HG03139 (cell line): ENCODE data around the gene GSG1L.

Source experiments
- ATAC-seq: cut with Tn5 transposase; IDR thresholded peaks from one replicate; pipeline ENCODE4 v1.9.1; 2021; ENCODE audit not compliant: unreplicated experiment

Gene GSG1L

DNA sequence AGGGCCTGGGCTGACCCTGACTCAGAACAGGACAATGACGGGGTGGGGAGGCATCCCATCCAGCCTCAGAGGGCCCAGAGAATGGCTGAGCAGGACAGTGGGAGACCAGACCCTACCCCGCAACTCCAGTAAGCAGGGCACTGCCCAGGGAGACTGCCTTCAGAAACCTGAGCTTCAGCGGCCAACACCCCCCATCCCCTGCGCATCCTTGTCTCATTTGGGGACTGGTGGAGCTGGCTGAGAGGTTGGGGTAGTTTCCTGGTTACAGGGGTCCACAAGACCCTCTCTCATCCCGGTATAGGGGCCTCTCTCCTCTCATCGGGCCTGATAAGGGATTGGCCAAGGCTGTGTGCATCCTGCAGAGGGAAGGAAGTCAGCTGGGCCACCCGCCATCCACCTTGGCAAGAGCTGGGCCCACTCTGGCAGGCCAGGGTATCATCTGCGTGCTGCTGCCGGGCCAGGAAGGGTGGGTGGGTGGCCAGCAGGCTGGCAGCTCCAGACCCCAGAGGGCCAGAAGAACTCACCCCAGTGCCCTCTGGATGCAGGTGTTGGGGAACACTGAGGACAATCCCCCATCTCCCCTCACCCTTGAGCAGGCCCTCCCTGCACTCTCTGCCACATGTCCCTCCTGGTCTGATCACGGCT lies 284.5 kb downstream of the GSG1L start:
- ATAC-seq, result no peak

DNA sequence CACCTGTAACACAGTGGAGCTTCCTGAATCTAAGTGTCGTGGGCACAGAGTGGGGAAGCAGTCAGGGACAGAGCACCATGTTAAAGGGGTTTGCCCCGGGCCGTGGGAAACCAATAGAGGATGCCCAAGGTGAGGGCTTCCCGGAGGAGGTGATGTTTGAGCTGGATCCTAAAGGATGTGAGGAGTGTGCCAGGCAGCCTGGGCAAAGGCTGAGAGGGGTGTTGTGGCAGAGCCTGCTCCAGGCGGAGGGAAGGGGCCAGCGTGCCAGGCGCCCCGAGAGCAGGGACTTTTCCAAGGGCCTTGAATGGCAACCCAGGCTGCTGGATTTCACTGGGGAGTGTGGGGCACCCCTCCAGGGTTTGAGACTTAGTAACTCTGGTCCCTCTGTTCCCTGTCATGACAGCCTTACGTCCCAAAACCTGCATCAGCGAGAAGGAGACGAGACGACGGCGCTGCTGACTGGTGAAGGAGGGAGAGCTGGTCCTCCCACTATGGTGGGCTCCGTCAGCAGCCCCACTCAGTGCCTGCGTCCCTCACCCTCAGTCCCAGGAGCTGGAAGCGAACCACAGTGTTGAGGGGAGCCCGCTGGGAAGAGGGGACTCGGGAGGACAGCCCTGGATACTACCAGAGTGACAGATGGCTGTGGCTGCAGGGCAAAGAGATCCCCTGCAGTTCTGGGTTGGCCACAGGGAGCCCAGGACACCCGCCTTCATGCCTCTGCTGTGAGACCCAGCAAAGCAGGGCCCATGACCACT lies 285.2 kb downstream of the GSG1L start:
- ATAC-seq, result no peak

DNA sequence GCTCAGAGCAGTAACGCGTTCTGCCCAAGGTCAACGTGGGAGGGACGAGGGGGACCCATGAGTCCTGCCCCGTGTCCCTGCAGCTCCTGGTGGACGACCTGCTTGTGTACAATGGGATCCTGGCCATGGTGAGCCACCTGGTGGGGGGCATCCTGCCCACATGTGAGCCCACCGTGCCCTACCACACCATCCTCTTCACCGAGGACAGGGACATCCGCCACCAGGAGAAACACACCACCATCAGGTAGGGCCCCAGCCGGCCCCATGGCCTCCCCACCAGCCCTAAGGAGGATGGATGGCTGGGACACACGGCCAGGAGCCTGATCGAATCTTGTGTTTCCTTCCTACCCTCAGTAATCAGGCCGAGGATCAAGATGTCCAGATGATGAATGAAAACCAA lies 286.0 kb downstream of the GSG1L start:
- ATAC-seq, result no peak

DNA sequence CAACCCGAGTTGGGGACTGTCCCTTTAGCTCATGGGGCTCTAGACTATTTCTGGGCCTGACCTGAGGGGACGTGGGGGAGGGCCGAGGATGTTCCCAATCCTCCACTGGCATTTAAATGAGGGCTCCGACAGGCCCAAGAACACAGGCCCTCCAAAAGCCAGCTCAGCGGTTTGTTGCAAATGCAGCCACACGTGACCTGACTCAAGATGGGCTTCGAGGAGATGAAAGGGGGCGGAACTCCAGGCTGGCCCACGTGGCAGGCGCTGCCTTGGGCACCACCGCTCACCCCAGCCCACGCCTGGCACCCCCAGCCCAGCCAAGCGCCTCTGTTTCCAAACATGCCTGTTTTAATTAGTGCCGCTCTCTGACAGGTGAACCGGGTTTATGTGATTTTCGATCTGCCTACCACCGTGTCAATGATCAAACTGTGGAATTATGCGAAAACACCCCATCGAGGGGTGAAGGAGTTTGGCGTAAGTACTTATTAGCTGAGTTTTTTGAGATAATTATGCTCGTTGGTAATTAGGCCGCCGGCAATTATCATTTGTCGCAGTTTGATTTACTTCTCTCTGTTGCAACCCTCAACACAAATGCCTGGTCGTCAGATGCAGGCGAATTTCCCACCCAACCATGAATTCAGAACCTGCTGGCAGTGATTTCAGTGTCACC lies 286.8 kb downstream of the GSG1L start:
- ATAC-seq, result no peak

DNA sequence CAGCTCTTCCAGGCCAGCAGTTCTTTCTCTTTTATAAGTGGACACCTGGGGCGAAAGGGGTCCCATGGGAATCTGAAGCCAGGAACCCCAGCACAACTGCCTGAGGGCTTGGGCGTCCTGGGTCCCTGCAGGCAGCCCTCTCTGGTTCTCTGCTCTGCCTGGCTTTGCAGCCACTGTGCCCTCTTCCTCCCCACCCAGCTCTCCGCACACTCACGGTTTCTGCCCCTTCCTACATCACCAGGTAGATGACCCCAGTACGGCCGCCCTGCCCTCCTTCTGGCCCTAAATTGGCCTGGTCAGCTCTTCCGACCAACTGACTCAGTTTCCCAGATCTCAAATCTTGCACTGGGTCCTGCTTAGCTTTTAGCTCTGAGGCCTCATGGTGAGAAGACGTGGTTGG lies 288.3 kb downstream of the GSG1L start:
- ATAC-seq, result no peak

DNA sequence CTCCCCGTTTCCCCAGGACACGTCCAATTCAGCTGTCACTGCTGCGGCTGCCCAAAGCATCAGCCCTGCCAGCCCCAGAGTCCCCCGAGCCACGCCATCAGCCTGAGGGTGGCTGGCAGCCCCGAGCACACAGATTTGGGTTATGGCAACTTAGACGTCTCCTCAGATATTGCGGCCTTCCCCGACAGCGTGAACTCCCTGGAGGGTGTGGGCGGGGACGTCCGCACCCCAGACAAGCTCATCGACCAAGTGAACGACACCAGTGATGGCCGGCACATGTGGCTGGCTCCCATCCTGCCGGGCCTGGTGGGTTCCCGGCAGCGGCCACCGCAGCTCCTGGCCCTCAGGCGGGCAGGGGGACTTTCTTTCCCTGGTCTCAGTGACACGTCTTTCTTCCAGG lies 288.7 kb downstream of the GSG1L start:
- no peak for ATAC-seq

DNA sequence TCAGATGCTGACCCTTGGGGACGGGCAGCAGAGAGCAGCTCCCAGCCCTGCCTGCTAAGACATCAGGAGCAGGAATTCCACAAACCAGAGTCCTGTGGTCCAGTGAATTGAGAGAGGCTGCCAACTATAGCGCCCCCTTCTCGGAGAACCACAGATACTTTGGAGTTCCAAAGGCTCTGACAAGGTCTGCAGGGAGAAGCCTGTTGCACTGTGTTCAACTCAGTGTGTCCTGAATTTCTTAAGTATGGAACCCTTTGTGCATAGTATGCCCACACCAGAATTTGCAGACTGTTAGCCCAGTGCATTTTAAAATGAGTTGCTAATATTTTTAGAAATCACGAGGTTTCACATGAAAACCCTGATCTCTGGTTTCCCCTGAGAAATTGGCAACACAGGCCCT lies 290.2 kb downstream of the GSG1L start:
- no peak for ATAC-seq

DNA sequence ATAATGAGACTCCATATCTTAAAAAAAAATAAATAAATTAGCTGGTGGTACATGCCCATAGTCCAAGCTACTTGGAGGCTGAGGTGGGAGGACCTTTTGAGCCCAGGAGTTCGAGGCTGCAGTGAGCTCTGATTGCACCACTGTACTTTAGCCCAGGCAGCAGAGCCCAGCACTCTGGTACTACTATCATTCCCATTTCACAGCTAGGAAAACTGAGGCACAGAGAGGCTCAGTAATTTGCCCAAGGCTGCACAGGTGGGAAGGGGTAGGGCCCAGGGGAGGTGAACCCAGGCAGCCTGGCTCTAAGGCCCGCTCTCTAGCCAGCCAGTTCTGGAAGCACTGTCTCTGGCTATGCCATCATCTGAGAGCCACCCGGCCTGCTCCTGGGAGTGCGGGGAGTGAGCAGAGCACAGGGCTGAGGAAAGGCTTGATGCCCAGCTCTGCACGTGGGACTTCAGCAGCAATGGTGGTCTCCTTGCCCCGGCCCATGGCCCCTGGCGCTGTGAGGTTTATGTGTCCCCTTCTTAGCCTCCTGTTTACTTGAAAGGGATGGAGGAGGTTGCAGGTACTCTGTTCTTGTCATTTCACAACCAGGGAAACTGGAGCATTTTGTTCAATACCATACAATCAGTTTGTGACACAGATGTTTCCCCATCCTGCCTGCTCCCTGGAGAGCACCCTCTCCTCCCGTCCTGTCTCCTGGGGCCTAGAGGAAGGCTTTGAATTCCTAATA lies 291.3 kb downstream of the GSG1L start:
- no peak for ATAC-seq

DNA sequence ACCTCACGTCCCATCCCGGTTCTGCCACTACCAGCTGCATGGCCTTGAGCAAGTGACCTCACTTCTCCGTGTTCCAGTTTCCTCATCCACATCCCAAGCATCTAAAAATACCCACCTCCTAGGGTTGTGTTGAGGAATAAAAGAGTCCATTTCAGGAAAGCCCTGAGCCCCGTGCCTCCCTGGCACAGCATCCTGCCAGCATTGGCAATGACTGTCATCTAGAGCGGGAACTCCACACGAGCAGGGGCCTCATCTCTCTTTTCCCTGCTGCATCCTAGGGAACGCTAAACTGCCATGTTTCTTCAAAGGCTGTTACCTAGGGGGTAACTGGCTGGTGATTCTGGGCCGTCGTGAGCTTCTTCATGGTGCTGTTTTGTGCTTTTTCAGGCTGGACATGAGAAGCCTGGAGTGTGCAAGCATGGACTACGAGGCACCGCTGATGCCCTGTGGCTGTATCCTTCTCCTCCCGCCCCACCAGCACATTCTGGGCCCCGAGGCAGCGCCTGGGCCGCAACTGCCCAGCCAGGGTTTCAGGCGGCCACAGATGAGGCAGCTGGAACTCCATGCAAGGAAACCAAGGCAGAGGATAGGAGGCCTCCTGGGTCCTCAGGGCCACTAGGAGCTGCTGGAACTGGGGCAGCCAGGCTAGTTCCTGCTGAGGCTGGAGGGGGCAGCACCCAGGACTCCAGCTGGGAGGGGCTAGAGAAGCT lies 292.2 kb downstream of the GSG1L start:
- no peak for ATAC-seq

DNA sequence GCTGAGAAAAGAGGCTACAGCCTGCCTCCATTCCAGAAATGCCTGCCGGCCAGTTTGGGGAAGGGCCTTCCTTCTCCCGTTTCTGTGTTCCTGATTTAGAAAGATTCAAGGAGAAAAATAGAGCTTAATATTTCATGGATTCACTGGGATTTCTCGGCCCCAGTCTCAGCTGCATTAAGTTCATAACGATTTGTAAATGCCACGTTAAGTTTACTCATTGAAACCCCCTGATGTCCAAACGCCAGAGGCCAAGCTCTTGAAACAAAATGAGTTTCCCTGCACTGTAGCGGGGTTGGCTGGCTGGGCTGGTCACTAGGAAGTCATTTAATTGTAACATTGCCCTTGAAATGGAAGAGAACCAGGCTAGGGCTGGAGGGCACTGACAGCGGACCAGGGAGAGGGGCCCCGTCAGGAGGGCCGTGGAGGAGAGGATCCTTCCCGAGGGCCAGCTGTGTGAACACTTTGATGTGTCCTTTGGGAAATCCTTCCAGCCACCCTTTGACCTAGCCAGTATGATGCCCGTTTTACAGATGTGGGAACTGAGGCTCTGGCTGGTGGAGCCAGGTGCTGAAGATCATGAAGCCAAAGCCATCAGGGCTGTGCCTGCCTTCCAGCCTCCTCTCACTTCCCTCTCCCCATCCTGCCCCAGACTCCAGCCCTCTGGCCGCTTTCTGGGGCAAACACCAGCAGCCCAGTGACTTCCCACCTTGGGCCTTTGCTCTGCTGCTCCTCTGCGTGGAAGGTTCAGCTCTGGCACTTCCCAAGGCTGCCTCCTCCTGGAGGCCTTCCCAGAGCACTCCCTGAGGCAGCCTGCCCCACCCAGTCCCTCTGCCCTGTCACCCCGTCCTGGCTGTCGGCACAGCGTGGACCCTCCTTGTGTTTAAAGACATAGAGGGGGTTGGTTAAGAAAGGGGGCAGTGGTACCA lies 293.0 kb downstream of the GSG1L start:
- no peak for ATAC-seq

DNA sequence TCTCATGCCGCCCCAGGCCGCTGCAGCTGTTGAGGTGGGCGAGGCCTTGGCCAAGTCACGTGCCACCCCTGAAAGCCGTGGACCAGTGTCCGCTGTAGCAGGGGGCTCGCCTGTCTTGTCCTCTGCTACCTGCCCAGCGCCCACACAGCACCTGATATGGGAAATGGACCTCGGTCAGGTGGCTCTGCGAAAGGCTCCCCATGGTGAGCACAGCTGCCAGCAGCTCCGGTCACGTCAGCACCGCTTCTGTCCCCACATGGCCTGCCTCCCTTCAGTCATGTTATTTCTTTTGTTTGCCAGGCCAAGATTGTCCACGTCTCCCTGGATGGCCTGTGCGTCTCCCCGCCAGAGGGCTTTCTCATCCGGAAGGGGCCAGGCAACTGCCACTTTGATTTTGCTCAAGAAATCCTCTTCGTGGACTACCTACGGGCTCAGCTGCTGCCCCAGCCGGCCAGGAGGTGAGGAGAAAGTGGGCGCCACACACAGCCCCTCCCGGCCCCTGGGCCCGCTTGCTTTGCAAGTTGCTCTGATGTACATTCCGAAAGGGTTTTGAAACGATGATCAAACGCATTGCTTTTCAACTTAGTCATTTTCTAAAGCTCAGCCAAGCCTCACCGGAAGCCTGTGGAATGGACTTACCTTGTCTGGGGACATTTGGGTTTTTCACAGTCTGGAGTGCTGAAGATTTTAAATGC lies 293.8 kb downstream of the GSG1L start:
- no peak for ATAC-seq

DNA sequence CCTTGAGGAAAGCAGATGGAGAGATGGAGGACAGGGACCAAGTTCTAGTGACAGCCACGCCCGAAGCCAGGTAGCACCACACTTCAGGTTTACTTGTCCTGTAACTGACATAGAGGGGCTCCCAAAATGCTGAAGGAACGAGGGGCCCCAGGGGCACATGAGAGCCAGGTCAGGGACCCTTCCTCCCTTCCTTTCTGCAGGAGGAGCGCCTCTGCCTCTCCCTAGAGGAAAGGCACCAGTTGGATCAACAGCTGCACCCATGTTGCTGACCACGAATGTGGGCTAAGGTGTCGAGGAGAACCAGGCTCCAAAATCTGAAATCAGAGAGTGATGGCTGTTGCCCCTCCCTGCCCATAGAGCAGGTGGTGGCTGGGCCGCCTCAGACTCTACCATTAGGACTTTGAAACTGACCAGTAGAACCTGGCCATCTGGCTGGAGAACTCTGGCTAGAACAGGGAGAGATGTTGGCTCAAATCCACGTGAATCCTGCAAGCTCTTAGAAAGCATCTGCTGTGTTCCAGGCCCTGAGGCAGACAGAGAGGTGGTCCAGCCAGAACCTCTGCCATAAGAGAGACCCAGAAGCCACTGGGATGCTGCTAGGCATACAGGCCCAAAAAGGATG lies 294.8 kb downstream of the GSG1L start:
- no peak for ATAC-seq

DNA sequence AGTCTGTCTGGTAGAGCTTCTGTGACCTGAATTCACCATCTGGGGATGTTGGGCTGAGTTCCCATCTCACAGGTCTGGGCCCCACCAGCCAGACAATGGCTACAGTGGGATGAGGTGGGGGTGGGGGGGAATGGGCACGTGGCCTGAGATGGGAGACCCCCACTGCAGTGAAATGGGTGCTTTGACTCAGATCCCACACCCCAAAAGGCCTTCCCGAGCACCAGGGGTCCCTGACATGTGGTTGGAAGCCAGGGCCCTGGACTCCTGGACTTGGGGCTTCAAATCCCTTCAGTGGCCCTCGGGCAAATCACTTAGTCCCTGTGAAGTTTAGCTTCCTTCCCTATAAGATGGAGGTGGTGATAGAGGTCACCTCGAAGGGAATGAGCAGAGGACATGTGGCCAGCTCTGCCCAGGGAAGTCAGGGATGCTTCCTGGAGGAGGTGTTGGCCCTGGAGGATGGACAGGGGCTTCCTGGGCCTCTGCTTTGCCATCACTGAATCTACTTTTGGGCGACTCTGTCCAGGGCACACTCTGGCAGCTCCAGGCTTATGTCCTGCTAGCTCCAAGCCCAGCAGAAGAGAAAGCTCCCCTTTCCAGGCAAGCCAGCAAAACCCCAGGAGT lies 295.4 kb downstream of the GSG1L start:
- ATAC-seq, result no peak

DNA sequence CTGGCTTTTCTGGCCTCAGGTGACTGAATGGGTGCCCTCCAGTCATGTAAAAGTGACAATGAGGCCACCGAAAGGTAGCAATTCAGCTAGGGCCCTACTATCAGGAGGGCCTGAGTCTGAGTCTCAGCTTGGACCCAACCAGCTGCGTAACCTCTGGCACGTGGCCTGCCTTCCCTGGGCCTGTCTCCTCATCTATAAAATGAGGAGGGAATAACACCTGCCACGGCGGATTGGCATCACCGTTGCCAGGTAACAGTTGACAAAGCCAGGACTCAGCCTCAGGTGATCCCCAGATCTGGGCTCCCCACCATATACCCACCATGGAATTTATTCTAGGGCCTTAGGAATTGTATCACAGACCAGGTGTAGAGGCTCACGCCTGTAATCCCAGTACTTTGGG lies 296.4 kb downstream of the GSG1L start:
- no peak for ATAC-seq

DNA sequence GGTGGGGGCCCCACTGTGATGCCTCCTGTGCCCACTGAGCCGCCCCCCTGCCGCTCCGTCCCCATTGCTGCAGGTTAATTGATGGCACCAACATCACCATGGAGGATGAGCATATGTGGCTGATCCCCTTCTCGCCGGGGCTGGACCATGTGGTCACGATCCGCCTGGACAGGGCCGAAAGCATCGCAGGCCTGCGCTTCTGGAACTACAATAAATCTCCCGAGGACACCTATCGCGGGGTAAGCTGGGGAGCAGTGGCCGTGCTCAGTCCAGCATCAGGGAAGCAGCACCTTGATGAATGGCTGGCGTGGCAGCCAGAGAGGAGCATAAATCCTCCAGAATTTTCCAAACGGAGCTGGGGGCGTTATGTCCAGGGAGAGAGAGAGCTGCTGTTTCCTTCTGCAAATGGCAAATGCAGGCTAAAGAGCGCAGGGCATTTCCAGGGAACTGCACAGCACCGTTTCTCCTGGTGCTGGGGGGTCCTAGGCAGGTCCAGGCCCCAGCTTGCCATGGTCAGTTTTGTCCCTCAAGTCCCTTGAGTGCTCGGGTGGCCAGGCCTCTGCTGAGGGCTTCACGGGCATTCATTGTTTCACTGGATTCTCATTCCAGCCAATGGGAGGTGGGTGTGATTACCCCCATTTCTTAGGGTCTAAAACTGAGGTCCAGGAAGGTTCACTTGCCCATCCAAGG lies 297.1 kb downstream of the GSG1L start:
- no peak for ATAC-seq

DNA sequence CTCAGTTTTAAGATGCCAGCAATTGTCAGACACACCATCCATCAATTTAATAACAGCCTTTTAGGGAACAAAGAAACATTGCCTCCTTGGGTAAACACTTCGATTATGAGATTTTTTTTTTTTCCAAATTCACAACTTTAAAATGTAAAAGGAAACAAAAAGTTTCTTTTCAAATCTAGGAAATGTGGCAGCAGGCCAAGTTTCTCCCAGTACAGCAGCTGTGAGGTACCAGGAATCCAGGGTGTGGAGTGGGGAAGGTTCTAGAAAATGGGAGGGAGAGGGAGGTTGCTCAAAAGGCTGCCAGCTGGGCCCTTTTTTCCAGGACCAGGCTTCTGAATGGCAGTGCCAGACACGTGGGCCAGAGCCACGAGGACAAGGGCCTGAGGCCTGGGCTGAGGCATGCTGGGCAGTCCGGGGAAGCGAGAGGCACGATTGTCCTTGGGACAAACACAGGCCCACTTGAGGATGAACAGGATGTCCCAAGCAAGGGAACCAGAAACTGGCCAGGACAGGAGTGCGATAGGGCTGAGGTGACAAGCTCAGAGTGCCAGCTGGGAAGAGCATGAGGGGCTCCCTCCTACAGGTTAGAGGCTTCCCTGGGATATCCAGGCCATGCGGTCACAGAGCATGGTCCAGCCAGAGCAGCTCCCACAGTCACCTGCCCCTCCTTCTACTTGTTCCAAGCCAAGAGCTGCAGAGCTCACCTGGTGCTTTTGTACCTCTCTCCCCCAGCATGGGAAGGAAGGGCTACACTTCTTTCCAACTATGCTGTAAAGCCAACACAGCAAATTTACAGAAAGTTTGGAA lies 298.4 kb downstream of the GSG1L start:
- ATAC-seq, result no peak

DNA sequence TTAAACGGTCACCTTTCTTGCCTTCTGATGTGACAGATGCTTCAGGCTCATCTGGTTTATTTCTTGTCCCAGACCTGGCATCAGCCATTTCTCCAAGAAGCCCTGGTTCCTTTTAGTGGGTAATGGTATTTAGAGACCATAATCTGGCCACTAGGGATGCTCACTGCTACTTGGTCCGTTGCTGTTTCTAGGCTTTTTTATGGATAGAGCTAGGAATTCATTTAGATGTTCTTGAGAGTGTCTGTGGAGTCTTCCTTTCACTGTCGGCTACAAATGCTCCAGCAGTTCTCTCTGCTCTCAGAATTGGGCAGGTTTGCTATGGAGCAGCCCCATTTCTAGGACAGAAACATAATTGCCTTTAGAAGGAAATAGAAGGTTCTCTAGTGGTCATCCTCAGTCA lies 299.1 kb downstream of the GSG1L start:
- ATAC-seq, result no peak
